Type B pancreatic cell (in vitro differentiated cells): ENCODE measurements around the gene NR6A1. TPM values are rescaled to one million over a fixed set of nuclear protein-coding genes. Genes with fewer than 3 reads are reported as not detected.

ENCODE experiments used
- DNase-seq: peaks from one replicate; pipeline ENCODE4 v3.0.0; 2021; ENCODE audit warnings: mixed read lengths; ENCODE audit not compliant: unreplicated experiment; ENCODE audit errors: extremely low spot score
- H3K27ac Mint-ChIP-seq: 2 replicates; pipeline ENCODE4 v1.8.0; 2021; ENCODE audit warnings: mild to moderate bottlenecking, mixed read lengths
- H3K27me3 Mint-ChIP-seq: 2 replicates; pipeline ENCODE4 v1.8.0; 2021; ENCODE audit warnings: mixed read lengths
- H3K36me3 Mint-ChIP-seq: 2 replicates; pipeline ENCODE4 v1.8.0; 2021; ENCODE audit warnings: mixed read lengths
- H3K4me1 Mint-ChIP-seq: one replicate; pipeline ENCODE4 v1.8.0; 2021; ENCODE audit warnings: mixed read lengths; ENCODE audit not compliant: unreplicated experiment
- H3K4me3 Mint-ChIP-seq: 2 replicates; pipeline ENCODE4 v1.8.0; 2021; ENCODE audit warnings: mild to moderate bottlenecking, mixed read lengths
- H3K9me3 Mint-ChIP-seq: 2 replicates; pipeline ENCODE4 v1.8.0; 2021; ENCODE audit warnings: mixed read lengths
- total RNA-seq: library from RNA; stranded (reverse); gene quantifications from 2 replicates; pipeline ENCODE4 v1.2.1, GENCODE V29; 2021; ENCODE audit warnings: low replicate concordance
- TF ChIP-seq, protein P1 (sequence below): fragments of 200-600 bp; sonication (generic); conservative IDR thresholded peaks from 2 replicates; pipeline ENCODE4 v1.5.0; 2021; ENCODE audit warnings: antibody characterized with exemption, mild to moderate bottlenecking

Gene NR6A1
- total RNA-seq, 1 donor from 2014 or later: 10.0 TPM

DNA sequence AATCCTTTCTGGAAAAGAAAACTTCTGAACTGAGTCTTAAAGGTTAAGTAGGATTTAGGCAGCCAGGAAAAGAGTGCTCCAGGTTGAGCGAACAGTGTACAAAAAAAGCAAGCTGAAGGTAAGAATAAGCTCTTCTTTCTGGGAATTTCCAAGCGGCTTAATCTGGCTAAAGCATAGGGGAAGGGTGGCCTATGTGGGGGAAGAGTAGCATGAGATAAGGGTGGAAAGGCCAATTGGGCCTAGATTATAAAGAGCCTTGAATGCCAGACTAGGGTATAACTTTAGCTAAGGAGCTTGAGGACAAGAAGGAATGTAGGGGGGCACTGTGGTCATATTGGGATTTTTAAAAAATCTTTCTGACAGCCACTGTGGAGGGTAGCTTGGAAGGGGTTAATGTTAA is 226.6 kb downstream of the NR6A1 start:
- Mint-ChIP-seq H3K4me1 (no peaks in the 10 kb centered on the region), H3K27ac (no peak overlapping the region), H3K36me3 (peaks cover 9% of the 10 kb centered on the region), H3K9me3 (no peaks in the 10 kb centered on the region), H3K4me3 (no peak overlapping the region), H3K27me3 (no peaks in the 10 kb centered on the region)
- TF ChIP-seq, protein P1, sequence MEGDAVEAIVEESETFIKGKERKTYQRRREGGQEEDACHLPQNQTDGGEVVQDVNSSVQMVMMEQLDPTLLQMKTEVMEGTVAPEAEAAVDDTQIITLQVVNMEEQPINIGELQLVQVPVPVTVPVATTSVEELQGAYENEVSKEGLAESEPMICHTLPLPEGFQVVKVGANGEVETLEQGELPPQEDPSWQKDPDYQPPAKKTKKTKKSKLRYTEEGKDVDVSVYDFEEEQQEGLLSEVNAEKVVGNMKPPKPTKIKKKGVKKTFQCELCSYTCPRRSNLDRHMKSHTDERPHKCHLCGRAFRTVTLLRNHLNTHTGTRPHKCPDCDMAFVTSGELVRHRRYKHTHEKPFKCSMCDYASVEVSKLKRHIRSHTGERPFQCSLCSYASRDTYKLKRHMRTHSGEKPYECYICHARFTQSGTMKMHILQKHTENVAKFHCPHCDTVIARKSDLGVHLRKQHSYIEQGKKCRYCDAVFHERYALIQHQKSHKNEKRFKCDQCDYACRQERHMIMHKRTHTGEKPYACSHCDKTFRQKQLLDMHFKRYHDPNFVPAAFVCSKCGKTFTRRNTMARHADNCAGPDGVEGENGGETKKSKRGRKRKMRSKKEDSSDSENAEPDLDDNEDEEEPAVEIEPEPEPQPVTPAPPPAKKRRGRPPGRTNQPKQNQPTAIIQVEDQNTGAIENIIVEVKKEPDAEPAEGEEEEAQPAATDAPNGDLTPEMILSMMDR: no peak
- DNase-seq: no peak

DNA sequence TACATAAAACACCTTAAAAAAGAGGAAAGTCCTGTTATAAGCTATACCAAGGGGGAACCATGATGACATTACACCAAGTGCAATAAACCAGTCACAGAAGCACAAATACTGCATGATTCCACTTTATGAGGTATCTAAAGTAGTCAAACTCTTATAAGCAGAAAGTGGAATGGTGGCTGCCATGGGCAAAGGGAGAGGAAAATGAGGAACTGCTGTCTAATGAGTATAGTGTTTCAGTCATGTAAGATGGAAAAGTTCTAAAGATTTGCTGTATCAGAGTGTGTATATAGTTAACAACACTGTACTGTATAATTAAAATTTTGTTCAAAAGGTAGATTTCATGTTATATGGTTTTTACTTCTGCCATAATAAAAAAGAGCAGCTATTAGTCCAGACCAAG is 229.3 kb downstream of the NR6A1 start:
- no peaks in the 10 kb centered on the region for H3K27me3 Mint-ChIP-seq
- no peak overlapping the region for H3K27ac Mint-ChIP-seq
- H3K4me3 Mint-ChIP-seq: no peak overlapping the region
- no peaks in the 10 kb centered on the region for H3K4me1 Mint-ChIP-seq
- peaks cover 15% of the 10 kb centered on the region for H3K36me3 Mint-ChIP-seq
- H3K9me3 Mint-ChIP-seq: no peaks in the 10 kb centered on the region
- TF ChIP-seq, protein P1: no peak
- DNase-seq: no peak

DNA sequence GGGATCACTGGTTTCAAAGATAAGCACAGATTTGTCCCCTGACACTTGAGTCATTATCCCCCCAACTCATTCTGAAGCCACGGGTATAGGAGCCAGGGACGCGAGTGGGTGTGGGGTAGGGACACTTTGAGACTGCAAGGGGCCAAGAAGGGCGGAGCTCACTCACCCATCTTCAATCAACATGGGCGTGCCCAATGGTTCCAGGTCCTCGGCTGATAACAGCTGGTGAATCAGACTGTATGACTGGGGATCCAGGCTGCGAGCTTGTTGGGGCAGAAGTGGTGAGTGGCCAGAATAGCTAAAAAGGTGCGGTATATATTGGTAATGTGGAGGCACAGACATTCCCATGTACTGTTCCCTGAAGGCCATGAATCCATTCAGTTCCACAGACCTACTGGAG is 233.2 kb downstream of the NR6A1 start:
- no peaks in the 10 kb centered on the region for H3K9me3 Mint-ChIP-seq
- no peak for DNase-seq
- TF ChIP-seq, protein P1: no peak
- H3K4me1 Mint-ChIP-seq: no peaks in the 10 kb centered on the region
- H3K27ac Mint-ChIP-seq: no peak overlapping the region
- peaks cover 15% of the 10 kb centered on the region for H3K36me3 Mint-ChIP-seq
- H3K4me3 Mint-ChIP-seq: no peak overlapping the region
- H3K27me3 Mint-ChIP-seq: no peaks in the 10 kb centered on the region

DNA sequence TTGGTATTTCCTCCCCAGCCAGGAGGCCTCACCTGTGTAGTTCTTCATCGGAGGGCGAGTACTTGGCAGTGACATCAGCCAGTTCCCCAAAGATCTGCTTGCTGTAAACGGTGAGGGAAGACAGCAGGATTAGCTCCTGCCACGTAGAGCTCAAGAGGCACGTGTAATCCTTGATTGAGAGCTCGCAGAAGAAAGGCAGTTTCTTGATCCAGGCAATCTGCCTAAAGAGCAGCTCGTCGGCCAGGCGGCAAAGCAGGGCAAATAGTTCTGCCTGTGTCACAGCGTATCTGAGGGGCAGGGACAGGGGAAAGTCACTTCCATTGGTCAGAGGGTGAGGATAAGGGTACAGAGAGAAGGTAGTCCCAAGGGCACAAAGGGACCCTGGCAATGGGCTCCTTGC is 235.3 kb downstream of the NR6A1 start:
- DNase-seq: no peak
- no peak overlapping the region for H3K27ac Mint-ChIP-seq
- peaks cover 8% of the 10 kb centered on the region for H3K36me3 Mint-ChIP-seq
- H3K9me3 Mint-ChIP-seq: no peaks in the 10 kb centered on the region
- TF ChIP-seq, protein P1: no peak
- no peaks in the 10 kb centered on the region for H3K27me3 Mint-ChIP-seq
- no peaks in the 10 kb centered on the region for H3K4me1 Mint-ChIP-seq
- H3K4me3 Mint-ChIP-seq: no peak overlapping the region

DNA sequence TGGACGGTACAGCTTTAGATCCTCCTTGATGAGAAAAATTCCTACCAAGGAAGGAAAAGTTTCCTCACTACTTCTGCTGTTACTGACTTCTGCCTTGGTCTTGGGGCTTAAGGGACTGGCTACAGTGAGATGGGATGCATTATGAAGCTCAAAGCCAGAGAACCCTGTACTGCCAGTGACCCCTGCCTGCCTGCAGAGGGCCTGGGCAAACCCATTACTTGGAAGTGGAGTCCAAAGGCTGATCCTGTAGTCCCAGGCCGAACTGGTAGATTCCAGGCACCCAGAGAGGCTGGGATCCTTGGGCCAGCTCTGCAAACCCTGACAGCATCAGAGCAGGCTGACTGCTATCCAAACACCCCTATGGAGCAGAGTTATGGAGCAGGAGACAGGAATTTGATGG is 238.2 kb downstream of the NR6A1 start:
- Mint-ChIP-seq H3K9me3 (no peaks in the 10 kb centered on the region), H3K4me3 (no peak overlapping the region), H3K36me3 (peaks cover under 1% of the 10 kb centered on the region), H3K27me3 (no peaks in the 10 kb centered on the region), H3K27ac (no peak overlapping the region), H3K4me1 (peaks cover 8% of the 10 kb centered on the region)
- no peak for DNase-seq
- TF ChIP-seq, protein P1: peak; percentile 34

DNA sequence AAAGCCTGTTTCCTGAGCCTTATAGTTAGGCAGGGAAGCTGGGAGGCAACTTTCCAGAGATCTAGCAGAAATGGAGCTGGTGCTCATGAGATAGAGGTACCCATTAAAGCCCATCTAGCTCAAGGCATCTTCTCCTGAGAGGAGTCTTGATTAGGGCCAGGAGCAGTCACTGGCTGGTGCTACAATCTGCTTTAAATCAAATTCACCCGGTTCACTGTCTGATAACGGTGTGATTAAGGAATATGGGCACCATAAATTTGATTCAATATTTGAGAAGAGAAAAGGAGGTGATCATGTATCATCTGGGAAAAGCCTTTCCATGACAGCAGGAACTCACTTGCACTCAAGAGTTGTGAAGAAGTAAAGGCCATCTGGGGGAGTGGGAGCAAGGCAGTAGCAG is 240.0 kb downstream of the NR6A1 start:
- Mint-ChIP-seq H3K9me3 (no peaks in the 10 kb centered on the region), H3K36me3 (no peaks in the 10 kb centered on the region), H3K4me1 (peaks cover 8% of the 10 kb centered on the region), H3K27me3 (no peaks in the 10 kb centered on the region), H3K4me3 (no peak overlapping the region), H3K27ac (no peak overlapping the region)
- TF ChIP-seq, protein P1: no peak
- DNase-seq: no peak
